Posterior vena cava (tissue), 2 donors: ENCODE results near the gene ANKS1A. TPM values are rescaled to one million over a fixed set of nuclear protein-coding genes. Genes with fewer than 3 reads are reported as not detected.
"Not testable (repeated sequence)": the region's sequence is repeated elsewhere in the genome, so short reads cannot be mapped to it uniquely, and the experiment has no call there.

Experiments
- DNase-seq: peaks from one replicate; pipeline ENCODE4 v3.0.0-alpha.2; 2020; ENCODE audit warnings: low spot score
- intact Hi-C, 2 donors: fragments of 100-400 bp; cut with DNase I; formaldehyde crosslinking; loops; one replicate each; pipeline versions ENCODE4 v1.14.1 to v1.14.2; 2022 to 2023
- total RNA-seq, 2 donors: library from RNA; stranded (reverse); fragmentation: NEBNext Ultra II Directional; extraction: Animal tissue kit (Norgen Biotek cat#: 25700); gene quantifications; one replicate each; pipeline ENCODE4 v1.2.1, GENCODE V29; 2021
- donor health status: DM: yes; HTN: yes; CAD: no.
- donor health status: DM: yes; HTN: yes; CAD: no.

The ANKS1A gene
- total RNA-seq, 2 donors from 2014 or later, result 38.8 to 42.2 TPM

- intact Hi-C loops, result loop anchor here in 1 of 2 donors (10.0 kb wide), 1 partner anchor 53 kb away; no protein-coding TSS in a partner anchor
- DNase-seq, result no peak
These were observed 22.8 kb downstream of the ANKS1A start for GRCh38 chr6:34911822-34912221.

- no peak for DNase-seq
- intact Hi-C loops, result loop anchor here in 1 of 2 donors (10.0 kb wide), 1 partner anchor 52 kb away; no protein-coding TSS in a partner anchor
These were observed 23.8 kb downstream of the ANKS1A start for GRCh38 chr6:34912715-34913464.

DNA sequence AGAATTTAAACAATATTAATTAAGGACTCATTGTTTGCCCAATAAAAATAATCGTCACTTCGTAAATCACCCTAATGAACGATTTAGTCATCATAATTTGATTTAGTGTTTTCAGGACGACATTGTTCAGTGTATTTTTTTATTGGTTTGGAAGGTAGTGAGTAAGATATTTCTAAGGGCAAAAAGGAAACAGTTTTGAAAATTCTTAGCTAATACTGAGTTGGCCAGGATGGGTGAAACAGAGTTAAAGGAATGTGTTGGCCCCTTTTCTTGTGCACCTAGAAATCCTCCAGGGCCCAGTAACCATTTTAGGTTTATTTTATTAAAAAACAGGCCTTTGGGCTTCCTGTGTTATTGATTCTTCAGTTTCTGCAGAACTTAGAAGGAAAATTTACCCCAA, 25.3 kb downstream of the ANKS1A start:
- intact Hi-C loops, result loop anchor here in 1 of 2 donors (10.0 kb wide), 1 partner anchor 50 kb away; no protein-coding TSS in a partner anchor
- DNase-seq, result no peak

GRCh38 chr6:34916348-34916967, 27.4 kb downstream of the ANKS1A start:
- intact Hi-C loops, result loop anchor here in 1 of 2 donors (10.0 kb wide), 1 partner anchor 48 kb away; no protein-coding TSS in a partner anchor
- DNase-seq, result no peak

- DNase-seq, result no peak
- intact Hi-C loops, result loop anchor here in 1 of 2 donors (10.0 kb wide), 1 partner anchor 47 kb away; no protein-coding TSS in a partner anchor
These were observed 28.7 kb downstream of the ANKS1A start for GRCh38 chr6:34917626-34918285.

DNA sequence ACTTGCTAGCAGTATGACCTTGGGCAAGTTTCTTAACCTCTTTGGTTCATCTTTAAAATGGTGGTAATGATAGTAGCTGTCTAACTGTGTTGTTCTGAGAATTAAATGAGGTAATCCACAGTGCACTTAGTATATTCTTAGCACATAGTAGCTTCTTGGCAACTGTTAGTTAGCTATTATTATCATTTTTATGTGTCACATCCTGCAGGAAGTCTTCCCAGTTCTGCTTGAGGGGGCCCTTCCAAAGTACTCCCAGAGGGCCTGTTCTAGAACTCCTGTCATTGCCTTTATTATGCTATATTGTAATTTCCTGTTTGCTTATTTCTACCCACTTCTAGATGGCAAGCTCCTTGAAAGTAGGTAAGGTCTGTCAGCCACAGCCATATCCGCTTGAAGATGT, 30.6 kb downstream of the ANKS1A start:
- intact Hi-C loops, result loop anchor here in 1 of 2 donors (10.0 kb wide), 1 partner anchor 45 kb away; no protein-coding TSS in a partner anchor
- no peak for DNase-seq

DNA sequence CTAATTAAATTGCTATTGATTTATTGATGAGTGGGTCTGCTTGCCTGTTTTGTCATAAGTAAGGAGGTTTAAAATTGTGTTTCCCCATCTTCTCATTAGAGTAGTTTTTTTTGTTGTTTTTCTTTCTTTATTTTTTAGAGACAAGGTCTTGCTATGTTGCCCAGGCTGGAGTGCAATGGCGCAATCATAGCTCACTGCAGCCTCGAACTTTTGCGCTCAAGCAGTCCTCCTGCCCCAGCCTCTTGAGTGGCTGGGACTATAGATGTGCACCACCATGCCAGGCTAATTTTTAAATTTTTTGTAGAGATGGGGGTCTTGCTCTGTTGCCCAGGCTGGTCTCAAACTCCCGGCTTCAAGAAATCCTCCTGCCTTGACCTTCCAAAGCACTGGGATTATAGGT, 31.0 kb downstream of the ANKS1A start:
- intact Hi-C loops, result no loop called here
- no peak for DNase-seq

DNA sequence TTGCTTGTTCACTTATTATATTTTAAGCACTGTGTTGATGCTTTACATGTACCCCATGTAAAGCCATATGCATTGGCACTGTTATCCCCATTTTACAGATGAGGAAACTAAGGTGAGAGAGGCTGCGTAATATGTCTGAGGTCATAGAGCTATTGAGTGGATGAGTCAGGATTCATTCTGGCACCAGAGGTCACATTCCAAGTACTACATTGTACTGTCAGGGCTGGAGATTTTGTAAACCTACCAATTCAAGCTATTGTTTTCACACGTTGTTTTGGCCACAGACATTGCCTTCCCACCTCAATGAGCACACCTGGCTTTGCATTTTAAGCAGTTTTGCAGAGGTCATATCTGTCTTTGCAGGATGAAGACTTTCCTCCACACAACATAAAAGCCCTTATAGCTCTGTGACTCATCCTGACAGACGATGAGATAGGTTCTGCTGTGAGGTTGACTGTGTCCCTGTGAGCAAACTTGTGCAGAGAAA, 33.2 kb downstream of the ANKS1A start:
- DNase-seq, result no peak
- intact Hi-C loops, result no loop called here

DNA sequence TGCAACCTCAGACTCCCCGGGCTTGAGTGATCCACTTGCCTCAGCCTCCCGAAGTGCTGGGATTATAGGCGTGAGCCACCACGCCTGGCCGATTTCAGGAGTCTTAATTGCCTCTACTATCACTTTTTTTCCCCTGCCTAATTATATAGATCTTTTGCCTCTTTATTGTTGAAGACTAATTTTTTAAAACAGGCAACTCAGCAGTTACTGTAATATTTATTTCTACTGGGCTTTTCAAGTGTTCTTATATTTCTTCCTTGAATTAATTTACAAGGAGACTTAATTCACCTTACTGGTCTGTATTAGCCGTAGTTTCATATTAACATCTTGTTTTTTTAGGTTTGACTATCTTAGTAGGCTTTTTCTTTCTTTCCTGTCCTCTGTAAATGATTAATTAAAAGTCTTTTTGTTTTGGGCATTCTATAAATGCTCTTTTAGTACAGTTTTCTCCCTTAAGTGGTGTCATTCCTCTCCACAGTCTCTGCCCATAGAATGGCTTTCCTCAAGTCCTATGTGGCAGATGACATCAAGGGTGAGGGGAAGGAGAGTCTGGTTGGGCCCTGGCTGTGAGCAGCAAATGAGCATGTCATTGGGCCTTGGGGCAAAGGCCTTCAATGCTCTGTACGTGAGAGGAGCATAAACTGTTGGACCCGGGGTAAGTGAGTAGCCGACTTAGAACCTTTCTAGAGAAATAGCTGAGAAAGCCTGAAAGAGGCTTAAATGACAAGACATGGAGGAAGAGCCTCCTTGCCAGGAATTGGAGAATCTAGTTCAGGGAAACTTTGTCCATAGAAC, 36.0 kb downstream of the ANKS1A start:
- DNase-seq, result no peak
- intact Hi-C loops, result no loop called here

DNA sequence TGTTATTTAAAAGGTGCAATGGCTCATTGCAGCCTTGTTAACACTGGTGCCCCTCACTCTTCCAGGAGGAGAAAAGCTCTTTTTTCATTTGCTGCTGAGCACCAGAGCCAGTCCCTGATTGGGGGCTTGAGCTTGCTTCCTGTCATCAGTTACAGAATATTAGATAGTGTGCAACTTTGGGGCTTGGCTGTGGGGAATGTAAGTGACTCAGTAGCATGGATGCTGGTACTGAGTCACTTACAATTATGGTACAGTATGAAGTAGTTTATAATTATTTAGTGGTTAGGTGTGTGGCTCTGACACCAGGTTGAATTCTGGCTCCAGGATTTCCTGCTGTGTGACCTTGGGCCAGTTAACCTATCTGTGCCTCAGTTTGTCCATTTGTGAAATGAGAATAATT, 37.6 kb downstream of the ANKS1A start:
- DNase-seq, result no peak
- intact Hi-C loops, result no loop called here

- intact Hi-C loops, result no loop called here
- no peak for DNase-seq
These were observed 39.2 kb downstream of the ANKS1A start for GRCh38 chr6:34928220-34928619.

DNA sequence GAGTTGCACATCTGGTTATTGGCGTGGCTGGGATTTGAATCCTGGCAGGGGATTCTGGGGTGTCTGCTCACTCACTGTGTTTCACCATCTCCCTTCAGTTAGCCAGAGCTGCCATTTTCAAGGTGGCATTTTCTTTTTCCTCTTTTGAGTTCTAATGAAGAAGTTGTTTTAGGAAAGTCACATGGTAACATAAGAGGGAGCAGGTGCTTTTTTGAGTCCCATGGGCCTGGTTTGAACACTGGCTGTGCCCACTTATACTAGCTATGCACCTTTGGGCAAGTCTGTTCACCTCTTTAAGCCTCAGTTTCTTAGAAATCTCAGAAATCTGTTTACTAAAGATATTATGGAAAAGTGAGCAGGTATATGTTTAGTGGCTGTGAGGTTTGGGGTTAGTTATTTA, 39.6 kb downstream of the ANKS1A start:
- DNase-seq, result no peak
- intact Hi-C loops, result no loop called here

- intact Hi-C loops, result no loop called here
- DNase-seq, result no peak
These were observed 40.4 kb downstream of the ANKS1A start for GRCh38 chr6:34929241-34929978.

DNA sequence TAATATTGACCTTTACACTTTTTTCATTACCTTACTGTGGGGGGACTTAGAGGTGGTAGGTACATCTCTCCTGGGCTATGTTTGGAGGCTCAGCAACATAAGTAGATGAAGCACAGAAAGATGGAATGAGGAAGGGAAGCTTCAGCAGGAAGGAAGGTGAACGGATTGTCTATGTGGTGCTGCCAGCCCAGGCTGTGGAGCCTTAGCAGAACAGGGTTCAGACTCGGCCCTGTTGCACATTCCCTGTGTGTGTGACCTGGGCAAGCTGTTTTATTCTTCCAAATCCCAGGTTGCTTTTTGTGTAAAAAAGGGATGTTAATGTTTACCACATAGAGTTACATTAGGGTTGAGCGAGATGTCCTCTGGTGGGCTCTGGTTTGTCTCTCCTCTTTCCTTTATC, 41.2 kb downstream of the ANKS1A start:
- DNase-seq, result no peak
- intact Hi-C loops, result no loop called here

- intact Hi-C loops, DNase-seq: not testable (repeated sequence)
These were observed 43.1 kb downstream of the ANKS1A start for GRCh38 chr6:34932202-34932601.

GRCh38 chr6:34934516-34934915, 45.5 kb downstream of the ANKS1A start:
- intact Hi-C loops, result no loop called here
- DNase-seq, result peak; percentile 88

- no peak for DNase-seq
- intact Hi-C loops, result no loop called here
These were observed 49.2 kb downstream of the ANKS1A start for GRCh38 chr6:34938268-34938667.

- no peak for DNase-seq
- intact Hi-C loops, result no loop called here
These were observed 51.0 kb downstream of the ANKS1A start for GRCh38 chr6:34940030-34940434.
